Mesendoderm (in vitro differentiated cells): ENCODE results near the gene ADAMTS12.
A peak's percentile ranks its signal among the peaks of the same experiment; 100 is the strongest.

Experiments
- DNase-seq: peaks from one replicate; pipeline ENCODE4 v3.0.0; 2013
- H2AK5ac ChIP-seq: 2 replicates; pipeline ENCODE4 v1.6.1; 2013; ENCODE audit warnings: low read length, inconsistent platforms
- H2BK120ac ChIP-seq: 2 replicates; pipeline ENCODE4 v1.6.1; 2013; ENCODE audit warnings: low read depth, mild to moderate bottlenecking, low read length, moderate library complexity, mixed read lengths
- H2BK15ac ChIP-seq: replicated peaks from 2 replicates; pipeline ENCODE4 v1.6.1; 2013; ENCODE audit warnings: low read depth, mild to moderate bottlenecking, moderate library complexity
- H2BK5ac ChIP-seq: 2 replicates; pipeline ENCODE4 v1.6.1; 2013; ENCODE audit warnings: low read length, inconsistent platforms
- H3K18ac ChIP-seq: 2 replicates; pipeline ENCODE4 v1.6.1; 2013; ENCODE audit warnings: mild to moderate bottlenecking, low read length, mixed read lengths
- H3K23ac ChIP-seq: one replicate; pipeline ENCODE4 v1.6.1; 2013; ENCODE audit warnings: low read length
- H3K27ac ChIP-seq: 2 replicates; pipeline ENCODE4 v1.5.1; 2013; ENCODE audit warnings: low read depth, mild to moderate bottlenecking, inconsistent platforms, low read length, moderate library complexity
- H3K27me3 ChIP-seq: 2 replicates; pipeline ENCODE4 v1.6.1; 2013; ENCODE audit warnings: low read length, control low read depth, mild to moderate bottlenecking, inconsistent platforms; ENCODE audit not compliant: insufficient read depth, poor library complexity
- H3K36me3 ChIP-seq: 2 replicates; pipeline ENCODE4 v1.6.1; 2013; ENCODE audit warnings: low read length, inconsistent platforms; ENCODE audit not compliant: control insufficient read depth, insufficient read depth
- H3K4ac ChIP-seq: one replicate; pipeline ENCODE4 v1.6.1; 2013; ENCODE audit warnings: low read depth, mild to moderate bottlenecking, low read length, moderate library complexity
- H3K4me1 ChIP-seq: 2 replicates; pipeline ENCODE4 v1.6.1; 2013; ENCODE audit warnings: low read depth, low read length, inconsistent platforms; ENCODE audit not compliant: control insufficient read depth
- H3K4me2 ChIP-seq: 2 replicates; pipeline ENCODE4 v1.6.1; 2013; ENCODE audit warnings: low read length
- H3K4me3 ChIP-seq: 2 replicates; pipeline ENCODE4 v1.5.1; 2013; ENCODE audit warnings: mild to moderate bottlenecking, low read length
- H3K56ac ChIP-seq: one replicate; pipeline ENCODE4 v1.6.1; 2013; ENCODE audit warnings: low read length
- H3K79me1 ChIP-seq: 2 replicates; pipeline ENCODE4 v1.6.1; 2013; ENCODE audit warnings: low read length, inconsistent platforms
- H3K79me2 ChIP-seq: 2 replicates; pipeline ENCODE4 v1.6.1; 2013; ENCODE audit warnings: mild to moderate bottlenecking, low read length; ENCODE audit not compliant: control insufficient read depth, insufficient read depth
- H3K9ac ChIP-seq: 2 replicates; pipeline ENCODE4 v1.6.1; 2013; ENCODE audit warnings: low read length, inconsistent platforms
- H4K5ac ChIP-seq: one replicate; pipeline ENCODE4 v1.6.1; 2013; ENCODE audit warnings: low read length
- H4K8ac ChIP-seq: one replicate; pipeline ENCODE4 v1.6.1; 2013; ENCODE audit warnings: low read depth, mild to moderate bottlenecking, control low read depth, low read length, moderate library complexity
- WGBS: extraction: QIAGEN DNeasy Blood & Tissue Kit; methylation state at CpG from one replicate; pipeline ENCODE4 v1.1.7; 2013; ENCODE audit warnings: low lambda C conversion rate, missing lambda C conversion rate; ENCODE audit not compliant: insufficient coverage; ENCODE audit errors: extremely low coverage; 5-methylcytosine and 5-hydroxymethylcytosine counted together

ADAMTS12 gene

GRCh38 chr5:33788922-33789566, 102.7 kb downstream of the ADAMTS12 start:
- no peak overlapping the region for H3K9ac ChIP-seq
- no peak overlapping the region for H2BK15ac ChIP-seq
- H3K18ac ChIP-seq, result no peak overlapping the region
- no peak overlapping the region for H3K4me3 ChIP-seq
- no peaks in the 10 kb centered on the region for H3K79me2 ChIP-seq
- no peak overlapping the region for H2BK120ac ChIP-seq
- H4K5ac ChIP-seq, result no peak overlapping the region
- no peak overlapping the region for H2BK5ac ChIP-seq
- no peaks in the 10 kb centered on the region for H3K36me3 ChIP-seq
- no peak overlapping the region for H2AK5ac ChIP-seq
- DNase-seq, result no peak
- no peak overlapping the region for H3K4ac ChIP-seq
- H3K4me1 ChIP-seq, result no peaks in the 10 kb centered on the region
- H3K4me2 ChIP-seq, result no peak overlapping the region
- WGBS, result no CpG with 5 or more reads among the region's 4 CpGs
- H4K8ac ChIP-seq, result no peak overlapping the region
- H3K27me3 ChIP-seq, result no peaks in the 10 kb centered on the region
- no peak overlapping the region for H3K27ac ChIP-seq
- H3K79me1 ChIP-seq, result no peaks in the 10 kb centered on the region
- no peak overlapping the region for H3K23ac ChIP-seq
- H3K56ac ChIP-seq, result no peak overlapping the region

DNA sequence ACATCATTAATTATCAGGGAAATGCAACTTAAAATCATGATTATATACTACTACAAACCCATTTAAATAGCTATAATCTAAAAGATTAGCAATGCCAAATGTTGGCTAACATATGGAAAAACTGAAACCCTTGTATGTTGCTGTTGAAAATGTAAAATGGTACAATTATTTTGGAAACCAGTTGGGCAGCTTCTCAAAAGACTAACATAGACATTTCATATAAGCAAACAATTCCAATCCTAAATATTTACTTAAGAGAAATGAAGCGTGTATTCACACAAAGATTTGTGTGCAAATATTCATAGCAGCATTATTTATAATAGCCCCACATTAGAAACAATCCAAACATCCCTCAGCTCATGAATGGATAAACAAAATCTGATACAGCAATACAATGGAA, 106.2 kb downstream of the ADAMTS12 start:
- no peak for DNase-seq
- Histone ChIP-seq H3K4ac (no peak overlapping the region), H3K27me3 (no peaks in the 10 kb centered on the region), H2BK5ac (no peak overlapping the region), H3K79me1 (no peaks in the 10 kb centered on the region), H3K4me1 (no peaks in the 10 kb centered on the region), H2BK15ac (no peak overlapping the region), H3K56ac (no peak overlapping the region), H3K4me3 (no peak overlapping the region), H4K8ac (no peak overlapping the region), H3K4me2 (no peak overlapping the region), H3K79me2 (no peaks in the 10 kb centered on the region), H2AK5ac (no peak overlapping the region), H3K36me3 (no peaks in the 10 kb centered on the region), H3K9ac (no peak overlapping the region), H3K23ac (no peak overlapping the region), H3K18ac (no peak overlapping the region), H2BK120ac (no peak overlapping the region), H3K27ac (no peak overlapping the region), H4K5ac (no peak overlapping the region)
- WGBS, result no CpG with 5 or more reads among the region's 1 CpG

- no peak overlapping the region for H2AK5ac ChIP-seq
- H2BK15ac ChIP-seq, result no peak overlapping the region
- no peak overlapping the region for H3K4ac ChIP-seq
- no peaks in the 10 kb centered on the region for H3K4me1 ChIP-seq
- H3K79me1 ChIP-seq, result no peaks in the 10 kb centered on the region
- no peak overlapping the region for H2BK5ac ChIP-seq
- H3K79me2 ChIP-seq, result no peaks in the 10 kb centered on the region
- H4K8ac ChIP-seq, result no peak overlapping the region
- H3K36me3 ChIP-seq, result no peaks in the 10 kb centered on the region
- H3K4me3 ChIP-seq, result no peak overlapping the region
- no peak overlapping the region for H3K9ac ChIP-seq
- no peak overlapping the region for H4K5ac ChIP-seq
- no peak overlapping the region for H3K56ac ChIP-seq
- no peaks in the 10 kb centered on the region for H3K27me3 ChIP-seq
- H3K4me2 ChIP-seq, result no peak overlapping the region
- H3K27ac ChIP-seq, result no peak overlapping the region
- H3K18ac ChIP-seq, result no peak overlapping the region
- H2BK120ac ChIP-seq, result no peak overlapping the region
- DNase-seq, result peak; percentile 80
- H3K23ac ChIP-seq, result no peak overlapping the region
These were observed 110.5 kb downstream of the ADAMTS12 start for GRCh38 chr5:33781286-33781685.

DNA sequence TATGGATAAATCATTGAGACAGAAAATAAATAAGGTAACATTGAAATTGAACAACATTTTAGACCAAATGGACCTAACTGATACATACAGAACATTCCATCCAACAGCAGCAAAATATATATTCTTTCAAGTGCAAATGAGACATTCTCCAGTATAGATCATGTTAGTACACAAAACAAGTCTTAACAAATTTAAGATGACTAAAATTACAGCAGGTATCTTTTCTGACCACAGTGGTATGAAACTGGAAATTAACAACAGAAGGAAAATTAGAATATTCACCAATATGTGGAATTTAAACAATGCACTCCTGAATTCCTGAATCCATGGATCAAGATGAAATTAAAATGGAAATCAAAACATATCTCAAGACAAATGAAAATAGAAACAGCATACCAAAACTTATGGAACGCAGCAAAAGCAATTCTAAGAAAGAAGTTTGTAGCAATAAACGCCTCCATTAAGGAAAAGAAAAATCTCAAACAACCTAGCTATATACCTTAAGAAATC, 115.6 kb downstream of the ADAMTS12 start:
- no peak overlapping the region for H4K8ac ChIP-seq
- H3K79me2 ChIP-seq, result no peaks in the 10 kb centered on the region

GRCh38 chr5:33774341-33774740, 117.4 kb downstream of the ADAMTS12 start:
- no peak overlapping the region for H2AK5ac ChIP-seq
- H3K56ac ChIP-seq, result no peak overlapping the region
- no peaks in the 10 kb centered on the region for H3K27me3 ChIP-seq
- DNase-seq, result no peak
- no peaks in the 10 kb centered on the region for H3K4me1 ChIP-seq
- H3K4me2 ChIP-seq, result no peak overlapping the region
- no peak overlapping the region for H3K4me3 ChIP-seq
- H2BK5ac ChIP-seq, result no peak overlapping the region
- no peak overlapping the region for H3K18ac ChIP-seq
- H3K79me1 ChIP-seq, result no peaks in the 10 kb centered on the region
- H3K9ac ChIP-seq, result no peak overlapping the region
- no peak overlapping the region for H2BK15ac ChIP-seq
- no peak overlapping the region for H3K4ac ChIP-seq
- H3K23ac ChIP-seq, result no peak overlapping the region
- no peaks in the 10 kb centered on the region for H3K79me2 ChIP-seq
- H4K5ac ChIP-seq, result no peak overlapping the region
- no peak overlapping the region for H3K27ac ChIP-seq
- no CpG with 5 or more reads among the region's 1 CpG for WGBS
- no peak overlapping the region for H4K8ac ChIP-seq
- no peaks in the 10 kb centered on the region for H3K36me3 ChIP-seq
- H2BK120ac ChIP-seq, result no peak overlapping the region

More for the DNA sequence above, 115.6 kb downstream of the ADAMTS12 start:
- H3K56ac ChIP-seq, result no peak overlapping the region
- H3K4me1 ChIP-seq, result no peaks in the 10 kb centered on the region
- no peaks in the 10 kb centered on the region for H3K36me3 ChIP-seq
- H3K79me1 ChIP-seq, result no peaks in the 10 kb centered on the region
- H3K27ac ChIP-seq, result no peak overlapping the region
- H3K9ac ChIP-seq, result no peak overlapping the region
- no peak overlapping the region for H2BK120ac ChIP-seq
- H3K27me3 ChIP-seq, result no peaks in the 10 kb centered on the region
- H3K4me2 ChIP-seq, result no peak overlapping the region
- DNase-seq, result no peak
- no peak overlapping the region for H2BK15ac ChIP-seq
- no peak overlapping the region for H3K18ac ChIP-seq
- WGBS, result no CpG with 5 or more reads among the region's 2 CpGs
- no peak overlapping the region for H2BK5ac ChIP-seq
- H3K23ac ChIP-seq, result no peak overlapping the region
- no peak overlapping the region for H2AK5ac ChIP-seq
- H4K5ac ChIP-seq, result no peak overlapping the region
- H3K4ac ChIP-seq, result no peak overlapping the region
- no peak overlapping the region for H3K4me3 ChIP-seq

GRCh38 chr5:33772380-33772897, 119.4 kb downstream of the ADAMTS12 start:
- no peak overlapping the region for H4K5ac ChIP-seq
- no peak overlapping the region for H3K4me2 ChIP-seq
- WGBS, result no CpG with 5 or more reads among the region's 2 CpGs
- H2BK15ac ChIP-seq, result no peak overlapping the region
- no peaks in the 10 kb centered on the region for H3K79me2 ChIP-seq
- no peak overlapping the region for H3K56ac ChIP-seq
- H3K4me3 ChIP-seq, result no peak overlapping the region
- no peaks in the 10 kb centered on the region for H3K36me3 ChIP-seq
- no peak overlapping the region for H3K23ac ChIP-seq
- H3K18ac ChIP-seq, result no peak overlapping the region
- no peak overlapping the region for H3K9ac ChIP-seq
- H3K4ac ChIP-seq, result no peak overlapping the region
- H3K79me1 ChIP-seq, result no peaks in the 10 kb centered on the region
- H2BK5ac ChIP-seq, result no peak overlapping the region
- H3K27ac ChIP-seq, result no peak overlapping the region
- no peak overlapping the region for H2BK120ac ChIP-seq
- no peaks in the 10 kb centered on the region for H3K4me1 ChIP-seq
- no peak for DNase-seq
- no peak overlapping the region for H4K8ac ChIP-seq
- H2AK5ac ChIP-seq, result no peak overlapping the region
- no peaks in the 10 kb centered on the region for H3K27me3 ChIP-seq
